Loucy (cell line): ENCODE data around the gene SPRR5.

Experiments used
- CTCF ChIP-seq: fragments of 200-600 bp; sonication (generic); conservative IDR thresholded peaks from 2 replicates; pipeline ENCODE4 v1.5.1; 2014; ENCODE audit warnings: mild to moderate bottlenecking, antibody characterized with exemption, low read length
- EZH2phosphoT487 ChIP-seq: fragments of 200-600 bp; IDR thresholded peaks from 2 replicates; pipeline ENCODE4 v1.6.1; 2018; ENCODE audit warnings: antibody characterized with exemption, mild to moderate bottlenecking, moderate library complexity, borderline replicate concordance

- no peak for TF ChIP-seq CTCF
- no peak for TF ChIP-seq EZH2phosphoT487
Measured at GRCh38 chr1:152933196-152933595, 13.8 kb upstream of the SPRR5 start.
